Psoas muscle (tissue), 8 donors: ENCODE measurements around the gene CDC42EP1. TPM values are rescaled to one million over a fixed set of nuclear protein-coding genes. Genes with fewer than 3 reads are reported as not detected.
"Not testable (repeated sequence)": the region's sequence is repeated elsewhere in the genome, so short reads cannot be mapped to it uniquely, and the experiment has no call there.

Experiments
- ATAC-seq, 4 donors: fragments of 200-7000 bp; cut with Tn5 transposase; one replicate each; pipeline ENCODE4 v1.9.1; 2020; ENCODE audit warnings: moderate library complexity in 3 of 4, mild to moderate bottlenecking in 2 of 4
- DNase-seq, 2 donors: peaks; one replicate each; pipeline ENCODE4 v3.0.0-alpha.2; 2020
- H3K27ac ChIP-seq: fragments of 200-600 bp; one replicate; pipeline ENCODE4 v1.8.0; 2022
- H3K27me3 ChIP-seq, 3 donors: fragments of 200-600 bp in 1 of 3; one replicate each; pipeline versions ENCODE4 v1.6.1 to v1.8.0; 2013 to 2022; ENCODE audit warnings: low read length in 2 of 3, mild to moderate bottlenecking in 2 of 3, moderate library complexity in 1 of 3; ENCODE audit not compliant: insufficient read depth in 3 of 3
- H3K36me3 ChIP-seq, 2 donors: fragments of 200-600 bp in 1 of 2; one replicate each; pipeline versions ENCODE4 v1.6.1 to v1.8.0; 2013 to 2022; ENCODE audit warnings: low read depth in 1 of 2, mild to moderate bottlenecking in 1 of 2, moderate library complexity in 1 of 2; ENCODE audit not compliant: insufficient read depth in 1 of 2
- H3K4me1 ChIP-seq: fragments of 200-600 bp; one replicate; pipeline ENCODE4 v1.8.0; 2022
- H3K4me3 ChIP-seq: fragments of 200-600 bp; one replicate; pipeline ENCODE4 v1.8.0; 2022; ENCODE audit warnings: mild to moderate bottlenecking
- H3K9me3 ChIP-seq: fragments of 200-600 bp; one replicate; pipeline ENCODE4 v1.8.0; 2022
- WGBS, 3 donors: extraction: QIAGEN DNeasy Blood & Tissue Kit; methylation state at CpG; one replicate each; pipeline versions ENCODE4 v1.1.6 to v1.1.7; 2013; 5-methylcytosine and 5-hydroxymethylcytosine counted together
- intact Hi-C, 2 donors: fragments of 100-400 bp; cut with DNase I; formaldehyde crosslinking; loops; one replicate each; pipeline versions ENCODE4 v1.11.0 to v1.14.2; 2022
- polyA plus RNA-seq, 3 donors: library from polyadenylated mRNA; stranded (reverse); fragments of 200-250 nt; gene quantifications; one replicate each; pipeline ENCODE4 v1.2.3, GENCODE V29; 2013
- total RNA-seq, 4 donors: library from RNA; stranded (reverse); fragmentation: NEBNext Ultra II Directional in 2 of 4; extraction: Animal tissue kit (Norgen Biotek cat#: 25700) in 2 of 4; gene quantifications; one replicate each; pipeline versions ENCODE4 v1.2.1 to v1.2.4, GENCODE V29; 2021 to 2023
- TF ChIP-seq, protein P1 (sequence below): fragments of 200-600 bp; IDR thresholded peaks from one replicate; pipeline ENCODE4 v1.8.0; 2022; ENCODE audit warnings: antibody characterized with exemption
- donor health status: healthy with polysubstance abuse.
- donor health status: DM: no; HTN: no; CAD: no; lungs with moderate emphysema.
- donor health status: Bipolar disorder and iron deficiency.
- donor health status: healthy.
- donor health status: DM: yes; HTN: yes; CAD: no.
- donor health status: DM: no; HTN: no; CAD: no.
- donor health status: DM: no; HTN: no; CAD: no.
- donor health status: DM: yes; HTN: yes; CAD: no.

CDC42EP1 gene
- total and polyA plus RNA-seq, 7 donors = 3.8 to 13.8 (median 6.9) TPM

DNA sequence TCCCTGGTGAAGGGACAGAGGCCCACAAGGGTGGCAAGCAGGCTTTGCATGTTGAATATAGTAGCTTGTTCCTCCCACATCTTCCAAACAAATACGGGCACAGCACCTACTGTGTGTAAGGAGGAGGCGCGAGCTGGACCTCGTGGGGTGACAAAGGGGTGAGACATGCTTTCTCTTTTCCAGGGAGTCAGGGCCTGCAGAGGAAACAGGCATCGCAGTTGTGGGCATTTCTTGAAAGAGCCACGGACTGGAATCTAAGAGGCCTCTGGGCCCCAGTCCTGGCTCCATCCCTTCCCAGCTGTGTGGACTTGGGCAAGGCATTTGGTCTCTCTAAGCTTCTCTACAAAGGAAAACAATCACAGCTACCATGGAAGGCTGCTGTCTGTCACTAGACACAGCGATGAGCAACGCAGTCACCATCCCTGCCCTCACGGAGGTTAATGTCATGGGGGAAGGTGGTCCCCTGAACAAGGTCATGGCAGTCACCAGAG, 13.0 kb upstream of the CDC42EP1 start:
- Histone ChIP-seq H3K27me3 (peaks cover 0 to 11% (median 0%) of the 10 kb centered on the region in 3 donors), H3K36me3 (no peaks in the 10 kb centered on the region), H3K27ac (peak overlapping the region; percentile 79), H3K9me3 (no peaks in the 10 kb centered on the region), H3K4me3 (no peak overlapping the region), H3K4me1 (peaks cover 9% of the 10 kb centered on the region)
- intact Hi-C loops = no loop called here
- DNase-seq (no peak), ATAC-seq (no peak)
- TF ChIP-seq, protein P1, sequence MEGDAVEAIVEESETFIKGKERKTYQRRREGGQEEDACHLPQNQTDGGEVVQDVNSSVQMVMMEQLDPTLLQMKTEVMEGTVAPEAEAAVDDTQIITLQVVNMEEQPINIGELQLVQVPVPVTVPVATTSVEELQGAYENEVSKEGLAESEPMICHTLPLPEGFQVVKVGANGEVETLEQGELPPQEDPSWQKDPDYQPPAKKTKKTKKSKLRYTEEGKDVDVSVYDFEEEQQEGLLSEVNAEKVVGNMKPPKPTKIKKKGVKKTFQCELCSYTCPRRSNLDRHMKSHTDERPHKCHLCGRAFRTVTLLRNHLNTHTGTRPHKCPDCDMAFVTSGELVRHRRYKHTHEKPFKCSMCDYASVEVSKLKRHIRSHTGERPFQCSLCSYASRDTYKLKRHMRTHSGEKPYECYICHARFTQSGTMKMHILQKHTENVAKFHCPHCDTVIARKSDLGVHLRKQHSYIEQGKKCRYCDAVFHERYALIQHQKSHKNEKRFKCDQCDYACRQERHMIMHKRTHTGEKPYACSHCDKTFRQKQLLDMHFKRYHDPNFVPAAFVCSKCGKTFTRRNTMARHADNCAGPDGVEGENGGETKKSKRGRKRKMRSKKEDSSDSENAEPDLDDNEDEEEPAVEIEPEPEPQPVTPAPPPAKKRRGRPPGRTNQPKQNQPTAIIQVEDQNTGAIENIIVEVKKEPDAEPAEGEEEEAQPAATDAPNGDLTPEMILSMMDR = no peak
- WGBS, 3 donors = 40 to 56% (median 49%) methylated on average over 9 of the region's 9 CpGs

DNA sequence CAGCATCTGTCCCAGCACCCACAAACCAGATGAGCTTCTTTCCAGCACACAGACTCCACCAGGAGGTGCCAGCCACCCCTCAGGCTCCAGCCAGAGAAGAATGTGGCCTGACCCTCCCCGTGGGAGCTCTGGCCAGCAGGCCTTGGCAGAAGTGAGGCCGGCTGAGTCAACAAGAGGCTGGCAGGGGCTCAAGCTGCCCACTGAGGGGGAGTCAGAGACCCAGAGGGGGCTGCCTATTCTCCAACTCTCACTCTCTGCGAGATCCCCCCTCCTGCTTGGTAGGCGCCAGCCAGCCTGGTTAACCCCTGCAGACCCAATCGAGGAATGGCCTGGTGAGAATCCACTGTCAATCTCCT, 10.6 kb upstream of the CDC42EP1 start:
- no peak overlapping the region for H3K4me3 ChIP-seq
- no peak overlapping the region for H3K27ac ChIP-seq
- peaks cover 0 to 28% (median 0%) of the 10 kb centered on the region in 3 donors for H3K27me3 ChIP-seq
- TF ChIP-seq, protein P1 = no peak
- DNase-seq = peak in 1 of 2 donors; percentile 50
- intact Hi-C loops = no loop called here
- peaks cover 9% of the 10 kb centered on the region for H3K4me1 ChIP-seq
- WGBS, 3 donors = 30 to 44% (median 37%) methylated on average over 5 of the region's 5 CpGs
- ATAC-seq = no peak
- H3K9me3 ChIP-seq = no peaks in the 10 kb centered on the region
- H3K36me3 ChIP-seq = no peaks in the 10 kb centered on the region

DNA sequence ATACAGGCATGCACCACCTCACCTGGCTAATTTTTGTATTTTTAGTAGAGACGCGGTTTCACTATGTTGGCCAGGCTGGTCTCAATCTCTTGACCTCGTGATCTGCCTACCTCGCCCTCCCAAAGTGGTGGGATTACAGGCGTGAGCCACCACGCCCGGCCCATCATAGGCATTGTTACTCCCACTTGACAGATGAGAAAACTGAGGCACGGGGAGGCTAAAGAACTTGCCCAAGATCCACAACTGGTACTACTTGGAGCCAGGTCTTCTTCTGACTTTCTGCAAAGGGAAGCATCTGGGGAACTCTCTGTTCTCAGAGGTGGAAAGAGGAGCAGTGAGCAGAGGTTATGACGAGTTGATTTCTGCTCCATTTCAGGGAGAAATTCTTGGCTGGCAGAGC, 9.4 kb upstream of the CDC42EP1 start:
- ATAC-seq, intact Hi-C loops, H3K4me3 ChIP-seq, H3K9me3 ChIP-seq, H3K4me1 ChIP-seq, H3K36me3 ChIP-seq, DNase-seq, H3K27ac ChIP-seq: not testable (repeated sequence)
- peaks cover 0 to 35% (median 3%) of the 10 kb centered on the region in 3 donors for H3K27me3 ChIP-seq
- WGBS, 3 donors = 87 to 91% (median 88%) methylated on average over 9 of the region's 9 CpGs

DNA sequence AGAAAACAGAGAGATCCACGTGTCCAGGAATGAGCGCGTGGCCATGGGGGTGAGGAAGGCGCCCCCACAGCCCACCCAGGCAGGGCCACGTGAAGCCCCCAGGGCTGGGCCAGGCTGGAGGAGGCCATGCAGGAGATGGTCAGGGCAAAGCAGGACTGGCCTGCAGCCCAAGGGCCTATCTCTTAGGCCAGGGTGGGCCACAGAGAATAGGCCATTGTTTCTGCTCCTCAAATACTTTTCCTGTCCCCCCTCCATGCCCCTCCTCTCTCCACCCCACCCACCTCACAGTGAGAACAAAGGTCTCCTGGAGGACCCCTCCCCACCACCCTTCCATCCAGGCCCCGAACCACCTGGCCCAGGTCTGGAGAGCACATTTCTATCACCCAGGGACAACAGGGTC, 8.3 kb upstream of the CDC42EP1 start:
- Histone ChIP-seq H3K4me1 (peaks cover 9% of the 10 kb centered on the region), H3K27me3 (peaks cover 0 to 44% (median 3%) of the 10 kb centered on the region in 3 donors), H3K4me3 (no peak overlapping the region), H3K27ac (peak overlapping the region; percentile 46), H3K9me3 (no peaks in the 10 kb centered on the region), H3K36me3 (no peaks in the 10 kb centered on the region)
- WGBS, 3 donors = 60% methylated on average over 6 of the region's 6 CpGs
- intact Hi-C loops = no loop called here
- no peak for ATAC-seq
- TF ChIP-seq, protein P1 = no peak
- DNase-seq = no peak

DNA sequence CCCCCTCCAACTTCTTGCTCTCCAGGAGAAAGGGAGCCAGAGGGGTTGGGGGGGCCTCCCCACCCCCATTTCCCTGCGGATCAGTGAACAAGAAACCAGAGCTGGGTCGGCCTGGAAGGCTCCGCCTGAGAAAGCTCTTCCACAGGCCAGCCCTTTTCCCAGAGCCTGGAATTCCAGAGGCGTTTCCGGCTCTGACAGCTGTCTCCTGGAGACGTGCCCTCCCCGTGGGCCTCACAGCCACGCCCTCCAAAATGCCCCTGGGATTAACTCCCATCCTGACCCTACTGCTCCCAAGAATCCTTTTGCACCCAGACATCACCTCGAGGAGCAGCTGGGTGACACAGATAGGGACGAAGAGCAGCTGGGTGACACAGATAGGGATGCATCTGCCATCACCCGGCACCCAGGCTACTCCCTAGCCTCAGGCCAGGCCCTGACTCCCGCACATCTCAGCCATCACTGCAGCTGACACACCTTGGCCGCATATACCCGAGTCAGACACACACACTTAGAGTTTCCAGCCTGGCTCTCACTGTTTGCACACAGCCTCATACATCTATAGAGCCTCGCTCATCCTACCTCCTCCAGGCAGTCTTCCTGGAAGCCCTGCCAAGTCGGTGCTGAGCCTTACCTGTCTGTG, 7.6 kb upstream of the CDC42EP1 start:
- WGBS, 3 donors = 21 to 41% (median 30%) methylated on average over 16 of the region's 16 CpGs
- ATAC-seq = peak in 3 of 4 donors; percentile 21 to 61 (median 23)
- Histone ChIP-seq H3K27ac (peak overlapping the region; percentile 46), H3K4me1 (peaks cover 6% of the 10 kb centered on the region), H3K4me3 (no peak overlapping the region), H3K36me3 (no peaks in the 10 kb centered on the region), H3K27me3 (peaks cover 0 to 50% (median 3%) of the 10 kb centered on the region in 3 donors), H3K9me3 (no peaks in the 10 kb centered on the region)
- peak; percentile 39 to 66 for DNase-seq
- TF ChIP-seq, protein P1 = no peak
- intact Hi-C loops = no loop called here
